Hepatocyte (in vitro differentiated cells): ENCODE data around the gene CBS.

Experiments used
- CTCF ChIP-seq: fragments of 200-600 bp; sonication (generic); IDR thresholded peaks from 2 replicates; pipeline ENCODE4 v1.5.1; 2016; ENCODE audit warnings: antibody characterized with exemption, mild to moderate bottlenecking; ENCODE audit not compliant: poor library complexity
- EZH2 ChIP-seq: fragments of 200-600 bp; sonication (generic); IDR thresholded peaks from 2 replicates; pipeline ENCODE4 v1.6.1; 2016; ENCODE audit warnings: antibody characterized with exemption, mild to moderate bottlenecking, borderline replicate concordance

GRCh38 chr21:43005635-43006034, 70.0 kb downstream of the CBS start:
- TF ChIP-seq CTCF: no peak
- no peak for TF ChIP-seq EZH2
